Esophagus muscularis mucosa (tissue), 3 donors: Measurements from ENCODE around the gene IQCC.

Source experiments
- CTCF ChIP-seq, 3 experiments: fragments of 200-600 bp in 2 of 3; fragments of 450-650 bp in 1 of 3; sonication (generic) in 2 of 3; IDR thresholded peaks; one replicate each; pipeline ENCODE4 v1.5.1; 2017 to 2019; ENCODE audit warnings: antibody characterized with exemption in 3 of 3, mild to moderate bottlenecking in 2 of 3, moderate library complexity in 1 of 3
- POLR2A ChIP-seq: fragments of 450-650 bp; IDR thresholded peaks from one replicate; pipeline ENCODE4 v1.6.1; 2017; ENCODE audit warnings: antibody characterized with exemption, moderate library complexity, mild to moderate bottlenecking, low read depth

GRCh38 chr1:32195531-32195930, 9.9 kb upstream of the IQCC start:
- TF ChIP-seq CTCF (IDR thresholded peaks at IDR 0.05) (no peak), POLR2A (no peak)
